ENCODE results near the gene MYLK.
"Not testable (repeated sequence)": the region's sequence is repeated elsewhere in the genome, so short reads cannot be mapped to it uniquely, and the experiment has no call there.

The MYLK gene

DNA sequence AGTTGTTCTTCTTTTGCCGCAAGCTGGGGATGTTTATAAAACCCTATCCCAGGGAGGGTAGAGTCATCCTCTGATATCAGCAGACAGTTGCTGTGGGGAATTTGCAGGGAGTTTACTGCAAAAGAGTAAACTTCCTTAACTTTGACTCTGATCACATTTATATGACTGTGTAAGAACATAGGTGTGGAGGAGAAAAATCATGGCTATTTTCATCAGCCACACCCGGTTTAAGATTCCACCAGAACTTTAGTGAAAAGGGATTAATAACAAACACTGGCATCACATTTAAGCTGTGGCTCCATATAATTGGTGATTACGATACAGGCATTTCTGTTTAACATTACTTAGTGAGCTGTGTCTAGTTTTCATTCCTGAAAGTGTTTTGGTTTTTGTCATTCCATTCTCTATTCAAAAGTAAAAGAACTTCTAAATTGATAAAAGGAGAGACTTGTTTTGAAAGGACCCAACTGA, 143.1 kb downstream of the MYLK start:
- DNase-seq: no peak

GRCh38 chr3:123740391-123740822, 143.7 kb downstream of the MYLK start:
- no peak for DNase-seq

- DNase-seq: no peak
Observed at GRCh38 chr3:123739754-123740153, 144.4 kb downstream of the MYLK start.

GRCh38 chr3:123739106-123739505, 145.0 kb downstream of the MYLK start:
- no peak for DNase-seq

DNA sequence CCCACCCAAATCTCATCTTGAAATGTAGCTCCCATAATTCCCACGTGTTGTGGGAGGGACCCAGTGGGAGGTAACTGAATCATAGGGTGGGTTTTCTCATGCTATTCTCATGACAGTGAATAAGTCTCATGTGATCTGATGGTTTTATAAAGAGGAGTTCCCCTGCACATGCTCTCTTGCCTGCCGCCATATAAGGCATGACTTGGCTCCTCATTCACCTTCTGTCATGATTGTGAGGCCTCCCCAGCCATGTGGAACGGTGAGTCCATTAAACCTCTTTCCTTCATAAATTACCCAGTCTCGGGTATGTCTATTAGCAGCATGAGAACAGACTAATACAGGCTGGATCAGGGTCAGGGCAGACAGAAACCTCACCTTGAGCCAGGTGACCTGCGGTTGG, 145.6 kb downstream of the MYLK start:
- DNase-seq: not testable (repeated sequence)

DNA sequence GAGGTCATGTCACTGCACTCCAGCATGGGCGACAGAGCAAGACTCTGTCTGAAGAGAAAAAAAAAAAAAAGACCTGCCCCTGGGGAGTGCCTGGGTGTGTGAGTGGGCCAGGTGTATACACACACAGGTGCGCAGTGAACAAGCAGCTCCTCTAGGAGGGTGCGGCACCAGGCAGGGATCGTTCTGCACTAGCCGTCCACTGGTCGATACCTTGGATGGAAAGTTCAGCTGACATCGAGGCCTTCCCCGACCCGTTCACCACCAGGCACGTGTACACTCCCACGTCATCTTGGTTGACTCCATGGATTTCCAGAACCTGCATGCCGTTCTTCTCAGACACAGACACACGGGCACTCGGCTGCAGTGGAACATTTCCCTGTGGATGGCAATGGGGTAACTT, 147.0 kb downstream of the MYLK start:
- no peak for DNase-seq

- peak; percentile 71 for DNase-seq
Observed at GRCh38 chr3:123735456-123735855, 148.7 kb downstream of the MYLK start.

DNA sequence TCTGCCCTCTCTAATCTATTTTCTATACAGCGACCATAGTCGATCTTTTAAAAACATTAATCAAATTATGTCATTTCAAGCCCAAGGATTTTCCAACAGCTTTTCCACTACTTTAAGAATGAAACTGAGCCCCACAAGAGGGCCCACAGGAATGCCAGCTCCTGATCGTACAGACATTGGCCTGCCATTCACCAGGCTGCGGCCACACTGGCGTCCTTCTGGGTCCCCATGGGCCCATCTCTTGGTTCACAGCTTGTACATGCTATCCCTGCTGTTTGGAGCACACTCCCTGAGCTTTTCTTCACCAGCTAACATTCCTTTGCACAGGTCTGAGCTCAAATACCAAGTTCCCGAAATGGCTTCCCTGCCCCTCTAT, 149.6 kb downstream of the MYLK start:
- no peak for DNase-seq

- no peak for DNase-seq
Observed at GRCh38 chr3:123733805-123734526, 150.2 kb downstream of the MYLK start.

- DNase-seq: no peak
Observed at GRCh38 chr3:123733341-123733740, 150.8 kb downstream of the MYLK start.

- DNase-seq: no peak
Observed at GRCh38 chr3:123732447-123732846, 151.7 kb downstream of the MYLK start.

DNA sequence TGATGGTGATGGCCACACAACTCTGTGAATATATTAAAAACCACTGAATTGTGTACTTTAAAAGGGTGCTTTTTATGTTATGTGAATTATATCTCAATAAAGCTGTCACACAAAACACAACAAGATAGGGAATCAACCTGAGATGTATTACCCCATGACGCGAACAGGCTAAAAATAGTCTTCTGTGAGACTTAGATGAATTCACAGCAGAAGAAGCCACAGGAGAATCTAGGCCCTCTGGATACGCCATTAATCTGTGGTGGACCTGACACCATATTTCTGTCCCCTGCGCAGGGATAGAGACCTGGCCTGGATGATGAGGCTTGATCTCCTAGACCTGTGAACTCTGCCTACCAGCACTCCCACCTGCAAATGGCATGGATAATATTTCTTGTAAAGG, 153.3 kb downstream of the MYLK start:
- no peak for DNase-seq

DNA sequence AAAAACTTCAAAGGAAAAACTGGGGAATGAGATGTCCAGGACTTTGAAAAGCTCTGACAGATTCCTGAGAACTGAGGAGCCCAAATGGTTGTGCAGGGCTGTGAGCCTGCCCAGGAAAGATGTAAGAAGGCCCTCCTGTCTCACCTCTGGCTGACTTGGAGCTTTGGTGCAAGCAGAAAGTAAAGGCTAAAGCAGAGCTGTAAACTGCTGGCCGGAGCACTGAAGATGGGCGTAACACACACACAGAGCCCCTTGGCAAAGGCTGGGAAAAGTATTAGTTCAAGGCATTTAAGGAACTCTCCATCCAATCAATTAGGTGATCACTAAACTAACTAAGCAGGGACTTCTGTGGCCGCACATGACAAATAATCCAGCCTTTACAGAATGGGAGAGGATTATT, 155.1 kb downstream of the MYLK start:
- no peak for DNase-seq

DNA sequence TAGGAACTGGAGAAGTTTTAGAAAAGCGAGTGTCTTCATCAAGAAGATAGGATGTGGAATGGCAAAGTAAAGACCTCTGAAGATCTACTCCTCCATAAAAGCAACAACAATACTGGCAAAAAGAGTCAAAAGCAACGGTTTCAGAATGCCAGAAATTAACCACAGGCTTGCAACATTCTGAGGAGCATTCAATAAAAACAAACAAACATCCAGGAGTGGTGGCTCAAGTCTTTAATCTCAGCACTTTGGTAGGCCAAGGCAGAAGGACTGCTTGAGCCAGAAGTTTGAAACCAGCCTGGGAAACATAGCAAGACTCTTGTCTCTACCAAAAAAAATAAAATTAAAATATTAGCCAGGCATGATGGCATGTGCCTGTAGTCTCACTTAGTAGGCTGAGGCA, 156.1 kb downstream of the MYLK start:
- no peak for DNase-seq

GRCh38 chr3:123725652-123726400, 158.3 kb downstream of the MYLK start:
- no peak for DNase-seq

- DNase-seq: no peak
Observed at GRCh38 chr3:123724306-123724705, 159.8 kb downstream of the MYLK start.

DNA sequence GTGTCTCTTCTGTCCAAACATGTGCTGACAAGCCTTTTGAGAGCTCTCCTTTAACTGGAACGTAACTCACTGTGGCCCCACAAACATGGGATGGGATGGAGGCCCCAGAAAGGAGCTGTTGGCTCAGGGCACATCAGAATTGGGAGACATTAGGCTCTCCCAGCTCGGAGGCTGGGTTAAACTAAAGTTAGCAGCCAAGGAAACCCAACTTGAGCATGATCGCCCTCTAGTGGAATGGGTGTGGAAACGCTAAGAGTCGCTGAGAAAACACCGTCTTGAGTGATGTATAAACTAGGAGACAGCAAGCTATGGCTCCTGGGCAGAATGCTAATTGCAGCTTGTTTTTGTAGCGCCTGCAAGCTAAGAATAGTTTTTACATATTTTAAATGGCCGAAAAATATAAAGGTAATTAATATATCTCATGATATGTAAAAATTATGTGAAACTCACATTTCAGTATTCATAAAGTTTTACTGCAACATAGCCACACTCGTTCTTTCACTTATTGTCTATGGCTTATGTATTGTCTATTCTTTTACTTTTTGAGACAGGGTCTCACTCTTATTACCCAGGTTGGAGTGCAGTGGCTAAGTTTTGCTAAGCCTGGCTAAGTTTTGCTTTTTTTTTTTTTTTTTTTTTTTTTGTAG, 160.5 kb downstream of the MYLK start:
- DNase-seq: peak; percentile 84

- DNase-seq: no peak
Observed at GRCh38 chr3:123723070-123723469, 161.1 kb downstream of the MYLK start.

- no peak for DNase-seq
Observed at GRCh38 chr3:123722456-123722855, 161.7 kb downstream of the MYLK start.

- DNase-seq: no peak
Observed at GRCh38 chr3:123722021-123722420, 162.1 kb downstream of the MYLK start.

- not testable (repeated sequence) for DNase-seq
Observed at GRCh38 chr3:123721095-123721689, 162.9 kb downstream of the MYLK start.

DNA sequence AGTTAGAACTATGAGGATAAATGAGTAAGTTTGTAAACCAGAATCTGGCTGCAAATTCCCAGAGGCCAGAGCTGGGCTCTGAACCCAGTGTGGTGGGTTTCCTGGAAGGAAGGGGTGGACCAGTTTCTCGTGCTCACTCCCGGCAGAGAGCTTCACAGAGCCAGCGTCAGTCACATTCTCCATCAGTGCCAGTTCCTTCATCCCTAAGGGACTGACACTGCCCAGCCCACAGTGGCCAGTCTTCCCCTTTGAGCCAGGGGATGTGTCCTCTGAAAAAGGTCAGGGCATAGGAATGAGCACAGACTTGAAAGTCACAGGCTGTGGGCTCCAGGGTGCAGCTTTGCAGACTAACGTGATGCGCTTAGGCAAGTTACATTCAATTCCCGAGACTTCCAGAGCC, 163.5 kb downstream of the MYLK start:
- no peak for DNase-seq

GRCh38 chr3:123719862-123720453, 164.2 kb downstream of the MYLK start:
- DNase-seq: no peak

All from islet precursor cell (in vitro differentiated cells).